OCI-LY3 (cell line): ENCODE results near the gene F2RL2.

Experiments used
- CTCF ChIP-seq: fragments of 200-600, 300-600 bp; sonication (generic); IDR thresholded peaks from 2 replicates; pipeline ENCODE4 v1.5.1; 2014; ENCODE audit warnings: antibody characterized with exemption, low read length, low read depth
- EZH2phosphoT487 ChIP-seq: fragments of 200-600 bp; shearing (Covaris generic); IDR thresholded peaks from 2 replicates; pipeline ENCODE4 v1.6.1; 2018; ENCODE audit warnings: antibody characterized with exemption, mixed run types, low read depth

DNA sequence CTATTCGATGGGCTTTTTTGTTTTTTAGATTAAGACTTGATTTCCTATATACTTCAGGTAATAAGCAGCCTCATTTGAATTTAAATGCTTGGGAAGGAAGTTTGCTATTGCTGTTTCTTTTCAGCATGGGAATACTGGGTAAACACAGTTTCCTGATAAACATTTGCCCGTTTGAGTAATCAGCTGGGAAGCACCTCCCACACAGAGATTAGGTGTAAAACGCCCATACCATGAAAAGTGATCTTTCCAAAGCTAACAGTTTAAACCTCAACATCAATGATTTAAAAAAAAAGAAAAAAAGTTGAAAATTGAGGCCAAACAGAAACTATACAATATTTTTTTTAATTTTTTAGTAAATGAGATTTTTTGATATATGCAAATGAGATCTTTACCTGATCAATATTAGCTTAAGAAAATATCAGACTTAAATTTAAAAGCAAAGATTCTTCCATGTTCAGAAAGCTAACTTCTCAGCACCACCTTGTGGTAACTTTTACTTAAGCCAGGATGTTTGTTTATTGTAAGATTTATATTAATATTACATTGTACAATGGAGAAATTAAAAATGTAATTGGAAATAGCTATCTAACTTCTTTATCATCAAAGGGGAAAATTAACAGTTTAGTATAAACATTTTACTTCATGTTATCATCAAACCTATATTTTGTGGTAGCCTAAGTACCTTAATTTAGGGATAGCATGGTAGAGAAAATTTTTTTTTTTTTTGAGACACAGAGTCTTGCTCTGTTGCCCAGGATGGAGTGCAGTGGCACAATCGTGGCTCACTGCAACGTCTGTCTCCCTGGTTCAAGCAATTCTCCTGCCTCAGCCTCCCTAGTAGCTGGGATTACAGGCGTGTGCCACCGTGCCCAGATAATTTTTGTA is 39.8 kb downstream of the F2RL2 start:
- TF ChIP-seq CTCF (peak; percentile 54), EZH2phosphoT487 (no peak)
